Epithelial cell of prostate (primary cell): ENCODE data around the gene EPHA4.

Experiments
- DNase-seq: peaks from one replicate; pipeline ENCODE4 v3.0.0-alpha.2; 2011; ENCODE audit warnings: low read depth, low spot score
- H3K27ac ChIP-seq: fragments of 450-650 bp; 2 replicates; pipeline ENCODE4 v1.5.1; 2017; ENCODE audit warnings: mild to moderate bottlenecking

Gene EPHA4

DNA sequence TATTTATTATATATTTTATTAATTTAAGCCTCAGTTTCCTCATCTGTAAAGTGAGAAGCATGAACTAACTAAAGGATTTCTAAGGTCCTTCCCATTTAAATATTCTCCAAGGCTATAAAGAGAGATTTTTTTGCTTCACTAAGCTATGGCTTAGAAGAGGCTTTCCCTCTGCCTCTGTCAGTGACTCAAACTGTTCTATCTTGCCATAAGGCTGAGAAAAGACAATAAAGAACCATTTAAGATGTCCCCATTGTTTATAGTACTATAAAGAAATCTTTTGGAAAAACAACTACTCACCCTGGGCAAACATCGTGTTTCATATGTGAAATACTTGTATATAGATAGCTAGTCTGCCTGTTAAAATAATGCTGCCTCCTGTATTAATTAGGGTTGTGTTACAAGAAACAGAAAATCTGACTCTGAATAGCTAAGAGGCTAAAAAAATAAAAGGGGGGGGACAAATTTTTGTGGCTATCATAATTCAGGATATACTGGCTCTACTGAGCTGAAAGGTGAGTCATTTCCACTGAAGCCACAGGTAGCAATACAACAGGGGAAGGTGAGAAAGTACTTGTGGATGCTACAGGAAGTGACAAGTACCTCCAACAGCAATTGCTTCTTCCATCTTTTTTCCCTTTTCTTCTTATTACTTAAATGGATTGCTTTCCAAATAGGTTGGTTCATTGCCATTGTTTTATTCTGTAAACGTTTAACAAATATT is 25.4 kb downstream of the EPHA4 start:
- peak overlapping the region; percentile 39 for H3K27ac ChIP-seq
- peak; percentile 72 for DNase-seq

DNA sequence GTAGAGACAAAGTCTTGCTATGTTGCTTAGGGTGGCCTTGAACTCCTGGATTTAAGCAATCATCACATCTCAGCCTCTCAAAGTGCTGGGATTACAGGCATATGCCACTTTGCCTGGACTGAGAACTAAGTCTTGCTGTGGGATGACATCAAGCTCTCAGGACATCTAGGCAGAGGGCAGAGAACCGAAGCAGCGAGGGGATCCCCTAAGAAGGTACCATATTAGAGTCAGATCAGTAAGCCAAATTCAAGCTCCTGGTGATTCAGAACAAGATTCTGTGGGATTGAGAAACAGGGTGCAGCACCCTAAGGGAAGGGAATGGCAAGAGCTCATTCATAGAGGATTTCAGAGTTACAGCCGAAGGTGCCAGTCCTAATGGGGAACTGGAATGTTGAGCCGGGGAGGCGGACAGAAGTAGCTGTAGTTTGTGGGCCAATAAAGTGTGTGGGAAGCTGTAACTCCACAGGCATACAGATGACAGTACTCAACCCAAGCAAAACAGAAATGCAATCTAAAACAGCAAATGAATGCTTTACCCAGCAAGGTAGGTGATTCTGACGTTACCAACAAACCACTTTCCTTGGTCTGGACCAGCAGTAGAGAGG is 30.9 kb downstream of the EPHA4 start:
- no peak overlapping the region for H3K27ac ChIP-seq
- no peak for DNase-seq

DNA sequence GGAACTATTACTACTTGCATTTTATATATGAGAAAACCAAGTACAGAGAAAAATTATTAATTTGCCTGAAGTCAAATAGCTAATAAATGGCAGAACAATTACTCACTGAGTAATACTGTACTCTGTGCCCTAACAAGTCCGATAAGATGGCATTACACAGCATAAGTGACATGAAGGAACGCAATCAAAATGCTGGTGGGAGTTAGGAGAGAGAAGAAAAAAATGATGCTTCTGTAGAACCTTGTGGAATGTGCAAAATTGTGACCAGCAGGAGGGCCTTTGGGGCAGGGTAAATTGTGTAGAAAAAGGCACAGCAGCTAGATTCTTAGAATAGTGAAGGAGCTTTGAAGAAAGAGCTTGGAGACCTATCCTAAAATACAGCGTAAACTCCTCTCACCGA is 32.9 kb downstream of the EPHA4 start:
- no peak for DNase-seq
- no peak overlapping the region for H3K27ac ChIP-seq

DNA sequence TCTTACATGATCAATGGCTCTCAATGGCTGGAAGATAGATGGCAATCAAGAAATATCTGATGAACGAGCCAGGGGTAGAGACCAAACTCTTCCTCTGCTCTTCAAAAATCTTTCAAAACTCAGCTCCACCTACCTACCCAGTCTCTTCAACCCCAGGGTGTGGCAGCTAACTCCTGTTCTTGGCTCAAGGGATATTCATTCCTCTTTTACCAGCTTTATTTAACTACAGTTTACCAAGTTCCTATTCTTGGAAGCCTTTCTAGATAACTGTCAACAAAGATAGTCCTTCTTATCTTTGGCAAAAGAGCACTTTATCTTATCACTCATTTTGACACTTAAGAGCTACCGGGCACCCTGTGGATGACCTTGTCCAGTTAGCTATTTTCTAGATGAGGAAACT is 36.3 kb downstream of the EPHA4 start:
- no peak for DNase-seq

DNA sequence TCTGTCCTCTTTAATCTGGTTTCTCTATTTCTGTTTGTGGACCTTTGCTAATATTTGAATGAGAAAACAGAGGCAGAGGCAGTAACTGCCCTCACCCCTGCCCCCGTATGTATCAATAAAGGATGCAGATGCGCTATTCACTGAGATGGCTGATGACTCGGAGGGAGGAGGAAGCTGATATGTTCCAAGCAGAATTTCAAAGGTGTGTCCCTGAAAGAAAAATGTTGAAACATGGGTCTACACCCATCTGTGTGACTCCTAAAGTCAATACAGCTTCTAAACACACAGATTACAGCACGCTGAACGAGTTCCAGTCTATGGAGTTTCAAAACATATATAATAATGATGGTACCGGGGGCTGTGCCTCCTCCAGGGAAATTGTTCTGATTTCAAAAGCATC is 38.8 kb downstream of the EPHA4 start:
- H3K27ac ChIP-seq, result peak overlapping the region; percentile 47
- DNase-seq, result peak; percentile 65

More for the DNA sequence above, 36.3 kb downstream of the EPHA4 start:
- H3K27ac ChIP-seq, result no peak overlapping the region

DNA sequence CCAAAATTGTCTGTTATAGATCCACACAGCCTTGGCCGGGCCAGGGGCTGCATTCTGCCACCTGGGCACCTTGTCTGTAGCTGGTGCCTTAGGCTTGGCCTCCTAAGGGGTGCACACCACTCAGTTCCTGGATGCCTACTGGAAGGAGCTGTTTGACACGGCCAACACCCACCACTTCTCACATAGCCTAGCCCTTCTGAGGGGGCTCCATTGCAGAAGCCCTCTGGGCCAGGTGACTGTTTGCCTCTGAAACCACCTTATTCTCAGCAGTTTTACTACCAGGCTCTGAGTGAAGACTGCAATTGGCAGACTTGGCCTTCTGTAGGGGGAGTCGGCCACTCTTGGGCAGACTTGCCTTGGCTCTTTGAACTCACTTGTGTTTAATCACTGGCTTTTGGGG is 39.5 kb downstream of the EPHA4 start:
- H3K27ac ChIP-seq, result no peak overlapping the region
- no peak for DNase-seq

DNA sequence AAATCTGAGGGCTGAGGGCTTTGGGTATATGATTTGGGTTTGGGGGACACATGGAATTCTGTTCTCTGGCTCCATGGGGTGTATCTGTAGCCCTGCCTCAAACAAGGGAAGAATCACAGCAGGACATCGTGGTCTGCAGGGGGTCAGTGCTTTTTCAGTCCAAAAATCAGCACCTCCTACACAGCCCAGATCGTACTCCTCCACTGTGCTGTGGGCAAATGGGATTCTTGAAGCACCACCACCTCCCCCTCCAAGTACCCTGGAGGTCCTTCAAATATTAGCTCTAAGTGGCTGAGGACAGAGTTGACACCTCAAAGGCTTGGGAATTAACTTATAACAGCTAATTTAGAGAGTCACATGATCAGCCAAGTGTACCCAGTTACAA is 41.5 kb downstream of the EPHA4 start:
- no peak overlapping the region for H3K27ac ChIP-seq
- DNase-seq, result no peak

DNA sequence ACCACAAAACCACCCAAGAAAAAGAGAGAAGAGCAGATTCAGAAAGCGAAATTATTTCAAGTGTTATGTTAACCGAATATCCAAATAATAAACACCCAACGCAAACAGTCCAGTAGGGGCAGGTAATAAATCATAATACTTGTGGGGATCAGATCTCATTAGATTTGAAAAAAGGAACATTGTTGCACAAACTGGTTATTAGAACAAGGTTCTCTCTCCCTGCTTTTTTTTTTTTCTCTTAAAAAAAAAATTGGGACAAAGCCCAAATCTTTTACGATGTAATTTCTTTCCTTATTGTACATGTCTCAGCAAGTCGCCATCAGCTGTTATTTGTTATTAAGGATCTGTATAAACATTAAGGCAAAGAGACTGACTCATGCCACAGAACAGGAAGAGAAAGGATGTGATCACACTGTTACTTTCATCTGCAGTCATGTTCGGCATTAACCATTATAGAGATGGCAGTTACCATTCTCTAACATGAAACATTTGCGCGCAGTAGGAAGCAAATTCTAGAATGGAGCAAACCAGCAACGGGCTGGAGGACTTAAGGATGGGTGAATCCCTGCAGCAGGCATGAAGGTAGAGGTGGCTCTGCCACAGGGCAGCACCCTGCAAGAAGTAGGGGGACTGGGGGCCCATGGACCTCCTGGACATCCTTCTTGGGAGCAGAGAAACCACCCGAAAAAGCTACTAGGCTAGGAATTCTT is 42.0 kb downstream of the EPHA4 start:
- H3K27ac ChIP-seq, result no peak overlapping the region
- peak; percentile 90 for DNase-seq

DNA sequence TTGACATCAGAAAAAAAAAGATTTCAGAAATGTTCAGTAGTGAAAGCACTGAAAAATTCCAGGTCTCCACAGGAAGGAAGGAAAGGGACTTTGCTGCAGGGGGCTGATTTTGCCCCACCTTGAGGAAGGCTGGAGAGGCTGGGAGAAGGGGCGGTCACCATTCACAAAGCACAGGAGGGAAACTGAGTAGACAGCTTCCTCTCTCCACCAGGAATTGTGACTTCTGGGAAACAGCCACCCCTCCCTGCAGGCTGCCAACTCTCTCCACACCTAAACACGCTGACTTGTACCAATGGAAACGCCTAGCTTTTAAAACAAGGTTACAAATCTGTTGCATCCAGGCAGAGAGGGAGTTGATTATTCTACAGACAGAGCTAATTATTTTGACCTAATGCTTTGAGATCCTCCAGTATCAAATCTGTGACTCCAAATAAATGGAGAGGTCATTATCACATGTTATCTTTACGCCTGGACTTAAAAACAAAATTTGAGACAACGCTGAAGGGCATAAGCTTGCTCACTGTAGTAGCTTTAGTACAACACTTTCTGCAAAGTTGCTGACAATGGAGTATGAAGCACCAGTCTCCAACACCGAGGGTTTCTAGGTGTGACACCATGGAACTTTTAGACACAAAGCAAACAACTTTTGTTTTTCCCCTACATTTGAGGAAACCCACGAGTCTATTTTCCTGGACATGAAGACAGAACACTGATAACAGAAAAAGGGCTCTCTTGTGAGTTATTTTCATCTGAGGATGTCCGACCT is 42.7 kb downstream of the EPHA4 start:
- no peak overlapping the region for H3K27ac ChIP-seq
- DNase-seq, result no peak

DNA sequence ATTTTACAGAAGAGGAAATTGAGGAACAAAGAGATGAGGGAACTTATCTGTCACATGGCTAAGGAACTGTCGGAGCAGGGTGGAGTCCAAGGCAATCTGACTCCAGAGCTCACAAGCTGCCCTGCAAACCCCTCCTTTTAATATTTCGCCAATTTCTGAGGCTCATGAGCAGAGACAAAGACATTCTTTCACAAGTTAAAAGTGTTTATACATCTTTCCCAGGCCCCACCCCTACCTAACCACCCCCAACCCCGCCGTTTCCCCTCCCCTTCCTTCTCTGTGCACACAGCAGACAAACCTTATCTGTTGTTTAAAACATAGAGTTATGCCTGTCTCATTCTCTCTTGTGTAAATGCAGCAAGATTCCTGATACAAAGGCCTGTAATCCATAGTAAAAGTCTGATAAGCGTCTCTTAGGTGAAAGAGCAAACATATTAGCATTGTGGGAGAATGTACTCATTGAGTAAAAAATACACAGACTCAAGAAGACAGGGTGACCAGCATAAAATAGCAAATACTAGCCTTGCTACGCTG is 44.3 kb downstream of the EPHA4 start:
- no peak for DNase-seq
- H3K27ac ChIP-seq, result no peak overlapping the region

DNA sequence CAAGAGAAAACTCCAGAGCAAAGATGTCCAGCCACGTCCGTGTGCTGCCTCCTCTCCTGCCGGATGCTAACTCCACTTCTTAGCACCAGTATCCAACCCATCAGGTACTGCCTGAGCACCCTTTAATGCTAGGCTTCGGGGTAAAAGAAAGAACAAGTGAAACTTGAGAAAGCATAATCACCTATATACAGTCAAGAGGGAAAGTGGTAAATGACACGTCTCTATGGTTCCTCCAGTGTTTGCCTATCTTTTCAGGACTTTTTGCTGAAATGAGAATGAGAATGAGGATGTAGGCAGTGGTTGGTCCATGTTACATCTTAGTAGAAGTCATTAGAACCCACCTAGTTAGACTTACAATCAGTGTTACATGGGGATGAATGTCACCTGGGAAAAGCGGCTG is 47.9 kb downstream of the EPHA4 start:
- no peak overlapping the region for H3K27ac ChIP-seq
- no peak for DNase-seq

DNA sequence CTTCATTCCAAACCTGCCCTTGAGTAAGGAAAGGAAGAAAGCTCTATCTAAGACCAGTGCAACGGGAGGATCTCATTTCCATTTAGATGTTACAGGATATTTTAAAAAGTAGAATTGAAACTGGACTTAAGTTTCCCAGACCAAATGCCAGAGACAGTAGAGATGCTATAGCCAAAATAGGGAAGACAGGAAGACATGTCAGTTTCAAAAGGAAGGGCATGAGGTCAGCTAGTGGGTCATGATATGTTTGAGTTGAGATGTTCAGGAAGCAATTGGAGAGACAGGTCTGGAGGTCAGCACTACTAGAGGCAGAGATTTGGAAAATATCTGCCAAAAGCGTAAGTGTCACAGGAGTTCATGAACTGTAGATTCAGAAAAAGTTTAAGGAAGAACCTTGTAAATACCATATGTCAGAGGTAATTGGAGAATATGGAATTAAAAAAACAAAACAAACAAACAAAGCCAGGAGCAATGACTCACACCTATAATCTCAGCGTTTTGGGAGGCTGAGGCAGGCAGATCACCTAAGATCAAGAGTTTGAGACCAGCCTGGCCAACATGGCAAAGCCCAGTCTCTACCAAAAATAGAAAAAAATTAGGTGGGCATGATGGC is 50.8 kb downstream of the EPHA4 start:
- DNase-seq, result no peak

DNA sequence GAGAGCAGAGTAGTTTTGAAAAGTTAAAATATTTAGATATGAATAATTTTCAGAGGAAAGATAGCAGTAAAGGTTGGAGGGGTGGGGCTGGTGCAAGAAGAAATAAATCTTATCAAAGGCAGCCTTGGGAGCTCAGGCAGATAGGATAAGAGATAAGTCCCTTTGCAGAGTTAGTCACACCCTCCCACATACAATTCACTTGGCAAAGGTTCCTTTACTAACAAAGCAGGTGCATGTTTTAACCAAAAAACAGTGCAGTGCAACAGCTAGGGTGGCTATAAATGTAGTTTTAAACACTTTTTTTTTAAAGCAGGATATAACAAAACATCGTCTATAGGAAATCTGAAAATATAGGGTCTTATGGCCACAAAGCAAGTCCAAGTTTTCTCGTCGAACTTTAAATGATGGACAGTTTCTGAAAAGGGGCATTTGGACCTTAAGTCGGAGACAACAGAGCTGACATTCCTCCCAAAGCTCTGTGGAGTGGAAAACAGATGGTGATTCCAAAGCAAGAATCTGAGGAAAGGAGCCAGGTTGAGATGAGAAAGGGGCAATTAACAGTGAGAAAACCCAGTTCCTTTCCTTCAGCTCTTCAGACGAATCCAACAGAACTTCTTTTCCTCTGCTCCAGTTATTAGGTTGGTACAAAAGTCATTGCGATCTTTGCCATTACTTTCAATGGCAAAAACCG is 53.0 kb downstream of the EPHA4 start:
- peak overlapping the region; percentile 18 for H3K27ac ChIP-seq
- no peak for DNase-seq

More for the DNA sequence above, 50.8 kb downstream of the EPHA4 start:
- H3K27ac ChIP-seq, result no peak overlapping the region

DNA sequence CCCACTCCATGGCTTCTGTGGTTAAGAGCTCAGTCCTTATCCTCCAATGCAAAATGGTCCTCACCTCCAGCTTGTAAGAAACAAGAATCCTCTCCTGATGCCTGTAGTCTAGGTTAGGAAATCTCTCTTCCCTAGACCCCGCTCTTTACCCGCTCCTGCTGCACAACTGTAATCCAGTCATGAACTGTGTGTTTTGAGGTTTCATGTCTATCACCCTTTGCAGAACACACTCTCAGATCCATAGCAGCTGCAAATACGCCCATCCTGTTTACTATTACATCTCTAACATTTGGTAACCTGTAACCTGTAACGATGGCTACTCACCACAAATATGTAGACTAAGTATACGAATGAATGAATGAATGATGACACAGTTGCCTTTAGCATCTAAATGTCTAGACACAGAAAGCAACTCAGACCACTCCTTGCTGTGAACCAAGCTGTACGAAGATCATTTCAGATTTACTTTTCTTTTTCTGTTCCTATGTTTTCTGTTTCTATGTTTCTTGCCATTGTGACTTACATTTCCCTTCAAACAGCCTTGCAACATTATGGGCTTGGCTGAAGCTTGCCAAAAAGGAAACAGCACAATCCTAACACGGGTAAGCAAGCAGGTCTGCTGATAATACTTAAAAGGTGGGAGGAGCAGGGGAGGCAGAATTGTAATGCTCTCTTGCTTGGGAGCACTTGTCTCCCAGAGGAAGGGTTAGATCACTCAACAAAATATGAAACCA is 53.7 kb downstream of the EPHA4 start:
- peak overlapping the region; percentile 18 for H3K27ac ChIP-seq
- DNase-seq, result no peak

DNA sequence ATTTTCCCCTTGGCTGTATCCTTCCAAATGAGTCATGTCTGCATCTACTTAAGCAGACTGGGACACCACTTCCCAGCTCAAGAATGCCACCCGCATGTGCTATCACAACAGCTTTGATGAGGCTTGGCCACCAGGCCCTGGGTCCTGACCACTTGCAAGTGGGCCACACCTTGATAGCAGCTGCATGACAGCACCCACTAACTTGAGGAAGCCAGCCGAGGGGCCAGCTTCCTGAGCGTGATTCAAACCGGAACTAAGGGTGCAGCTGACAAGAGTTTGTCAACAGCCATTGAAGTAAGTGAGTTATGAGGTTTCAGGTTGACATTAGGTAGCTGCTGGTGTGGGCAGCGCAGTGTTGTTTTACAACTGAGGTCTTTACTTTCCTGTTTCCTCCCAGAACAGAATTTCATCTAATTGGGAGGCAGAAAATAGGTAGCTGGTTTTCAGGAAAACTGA is 54.4 kb downstream of the EPHA4 start:
- H3K27ac ChIP-seq, result no peak overlapping the region
- DNase-seq, result no peak

DNA sequence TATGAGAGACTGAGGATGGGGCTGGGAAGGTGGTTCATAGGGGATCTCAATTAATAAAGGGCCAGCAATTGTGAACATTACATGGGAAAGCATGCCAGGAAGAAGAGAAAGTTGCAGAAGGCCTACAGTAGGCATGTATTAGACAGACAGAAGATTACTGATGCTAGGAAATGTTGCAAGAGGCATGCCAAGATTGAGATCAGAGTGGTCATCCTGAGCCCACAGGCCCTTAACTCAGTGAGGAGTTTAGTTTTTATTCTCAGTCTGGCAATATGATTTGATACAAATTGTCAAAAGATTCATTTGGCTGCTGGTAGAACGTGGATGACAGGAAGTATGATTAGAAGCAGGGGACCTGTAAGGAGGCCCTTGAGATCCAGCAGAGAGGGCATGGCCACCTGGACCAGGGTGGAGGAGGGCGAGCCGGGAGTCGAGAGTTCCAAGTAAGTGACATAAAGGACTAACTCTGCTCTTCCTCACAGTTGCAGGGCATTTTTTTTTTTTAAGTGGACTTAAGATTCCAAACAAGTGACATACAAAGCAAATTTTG is 54.9 kb downstream of the EPHA4 start:
- no peak overlapping the region for H3K27ac ChIP-seq
- DNase-seq, result no peak

DNA sequence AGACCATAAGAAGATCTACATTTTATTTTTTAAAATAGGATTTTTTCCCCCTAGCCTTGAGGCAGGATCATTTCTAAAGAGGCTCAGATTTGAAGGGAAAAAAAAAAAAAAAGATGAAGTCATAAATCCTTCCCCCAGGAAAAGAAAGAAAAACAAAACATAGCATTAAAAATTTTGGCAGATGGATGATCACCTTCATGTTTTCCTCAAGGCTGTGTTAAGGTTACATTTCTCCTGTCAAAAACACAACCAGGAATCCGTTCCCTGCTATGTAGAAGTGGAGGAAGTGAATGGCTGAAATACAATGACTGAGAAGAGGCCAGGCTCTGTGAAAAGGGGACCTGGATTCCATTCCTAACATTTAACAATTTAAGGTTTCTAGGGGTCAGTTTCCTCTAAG is 56.2 kb downstream of the EPHA4 start:
- DNase-seq, result no peak
- no peak overlapping the region for H3K27ac ChIP-seq

DNA sequence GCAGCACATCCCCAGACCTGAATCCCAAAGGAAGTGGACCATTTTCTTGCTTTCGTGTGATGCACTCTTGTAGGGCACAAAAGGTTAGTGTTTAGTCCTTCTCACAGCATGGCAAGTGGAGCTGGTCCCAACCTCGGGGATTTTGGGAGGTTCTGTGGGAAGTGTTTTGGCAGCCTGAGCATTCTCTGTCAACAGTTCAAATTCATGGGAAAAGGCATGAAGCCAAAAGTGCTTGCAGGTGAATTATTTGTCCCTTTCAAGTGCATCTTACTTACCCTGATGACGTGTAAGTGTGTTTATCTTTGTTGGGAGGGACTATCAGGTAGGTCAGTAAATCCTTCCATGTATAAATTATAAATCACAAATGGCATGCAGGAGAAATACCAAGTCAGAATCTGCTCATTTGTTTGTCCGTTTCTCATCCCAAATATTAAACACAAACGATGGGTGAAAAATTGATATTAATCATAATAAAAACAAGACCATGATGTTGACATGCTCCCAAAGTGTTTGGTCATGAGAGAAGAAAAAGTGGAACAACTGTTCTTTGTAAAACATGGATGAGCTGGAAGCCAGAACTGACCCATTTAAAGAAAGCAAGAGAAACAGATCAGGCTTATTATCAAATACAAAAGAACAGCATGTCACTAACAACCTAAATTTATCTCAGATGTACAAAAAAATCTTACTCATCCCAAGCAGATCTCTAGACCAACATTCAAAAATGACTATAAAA is 57.6 kb downstream of the EPHA4 start:
- H3K27ac ChIP-seq, result no peak overlapping the region
- no peak for DNase-seq
